ENCODE results near the gene LMTK2.

Gene LMTK2

DNA sequence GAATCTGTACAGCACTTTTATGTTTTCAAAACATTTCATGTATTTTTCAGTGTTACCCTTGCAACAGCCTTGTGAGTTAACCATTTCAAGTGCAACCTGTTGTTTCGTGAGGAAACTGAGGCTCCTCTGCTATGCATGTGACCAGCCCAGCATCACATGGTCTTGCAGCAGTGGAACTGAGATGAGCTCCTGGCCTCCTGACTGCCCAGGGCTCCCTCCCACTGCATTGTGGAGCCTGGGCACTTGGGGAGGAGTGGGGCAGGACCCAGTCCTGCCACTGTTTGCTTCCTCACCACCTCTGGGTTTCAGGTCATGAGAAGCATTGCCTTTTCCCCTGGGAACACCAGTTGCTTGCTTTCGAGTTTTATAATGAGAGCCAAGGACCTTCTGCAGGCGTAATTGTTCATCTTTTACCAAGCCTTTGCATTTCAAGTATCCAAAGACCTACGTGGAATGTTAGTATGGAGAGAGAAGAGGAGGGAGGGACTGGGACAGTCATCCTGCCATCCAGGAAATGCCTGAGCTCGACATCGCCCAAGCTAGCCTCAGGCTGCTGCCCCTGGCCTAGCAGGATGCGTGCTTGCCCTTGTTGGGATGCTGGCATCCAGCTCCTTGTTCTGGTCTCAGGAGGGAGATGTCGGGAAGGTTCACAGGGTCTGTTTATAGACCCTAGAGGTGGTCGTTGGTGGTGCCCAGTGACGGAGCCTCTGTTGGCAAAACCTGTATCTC lies 72.3 kb downstream of the LMTK2 start:
- no peaks in the 10 kb centered on the region for H3K27me3 ChIP-seq (ENCODE audit: insufficient read depth, low read depth, severe bottlenecking)
- TF ChIP-seq, protein P1, sequence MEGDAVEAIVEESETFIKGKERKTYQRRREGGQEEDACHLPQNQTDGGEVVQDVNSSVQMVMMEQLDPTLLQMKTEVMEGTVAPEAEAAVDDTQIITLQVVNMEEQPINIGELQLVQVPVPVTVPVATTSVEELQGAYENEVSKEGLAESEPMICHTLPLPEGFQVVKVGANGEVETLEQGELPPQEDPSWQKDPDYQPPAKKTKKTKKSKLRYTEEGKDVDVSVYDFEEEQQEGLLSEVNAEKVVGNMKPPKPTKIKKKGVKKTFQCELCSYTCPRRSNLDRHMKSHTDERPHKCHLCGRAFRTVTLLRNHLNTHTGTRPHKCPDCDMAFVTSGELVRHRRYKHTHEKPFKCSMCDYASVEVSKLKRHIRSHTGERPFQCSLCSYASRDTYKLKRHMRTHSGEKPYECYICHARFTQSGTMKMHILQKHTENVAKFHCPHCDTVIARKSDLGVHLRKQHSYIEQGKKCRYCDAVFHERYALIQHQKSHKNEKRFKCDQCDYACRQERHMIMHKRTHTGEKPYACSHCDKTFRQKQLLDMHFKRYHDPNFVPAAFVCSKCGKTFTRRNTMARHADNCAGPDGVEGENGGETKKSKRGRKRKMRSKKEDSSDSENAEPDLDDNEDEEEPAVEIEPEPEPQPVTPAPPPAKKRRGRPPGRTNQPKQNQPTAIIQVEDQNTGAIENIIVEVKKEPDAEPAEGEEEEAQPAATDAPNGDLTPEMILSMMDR (IDR thresholded peaks at IDR 0.05; ENCODE audit: low read depth, low read length) = no peak
- no peak overlapping the region for H3K4me3 ChIP-seq (ENCODE audit: low read depth, low read length)
- no peaks in the 10 kb centered on the region for H3K9me3 ChIP-seq (ENCODE audit: severe bottlenecking)
- peaks cover 11% of the 10 kb centered on the region for H3K36me3 ChIP-seq
- no peak for DNase-seq
- H3K27ac ChIP-seq = no peak overlapping the region

DNA sequence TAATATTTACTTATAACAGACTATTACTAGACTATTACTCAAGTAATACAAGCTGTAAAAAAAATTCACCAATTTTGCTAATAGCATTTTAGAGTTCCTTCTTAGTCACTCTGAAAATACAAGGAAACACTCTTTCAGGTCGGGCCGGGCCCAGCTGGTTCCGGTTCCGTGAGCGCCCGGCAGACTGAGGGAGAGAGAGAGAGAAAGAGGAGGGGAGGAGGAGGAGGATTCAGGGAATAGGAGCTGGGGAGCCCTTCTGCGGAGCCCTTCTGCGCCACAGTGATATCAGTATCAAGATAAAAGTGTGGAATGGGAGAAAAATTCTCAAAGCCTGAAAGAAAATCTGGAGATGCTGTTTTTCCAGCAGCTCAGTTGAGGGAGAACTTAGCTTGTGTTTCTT lies 74.1 kb downstream of the LMTK2 start:
- Histone ChIP-seq H3K9me3 (ENCODE audit: severe bottlenecking) (no peaks in the 10 kb centered on the region), H3K27ac (no peak overlapping the region), H3K36me3 (peaks cover 8% of the 10 kb centered on the region), H3K27me3 (ENCODE audit: insufficient read depth, low read depth, severe bottlenecking) (no peaks in the 10 kb centered on the region), H3K4me3 (ENCODE audit: low read depth, low read length) (no peak overlapping the region)
- TF ChIP-seq, protein P1 (IDR thresholded peaks at IDR 0.05; ENCODE audit: low read depth, low read length) = no peak
- DNase-seq = no peak

DNA sequence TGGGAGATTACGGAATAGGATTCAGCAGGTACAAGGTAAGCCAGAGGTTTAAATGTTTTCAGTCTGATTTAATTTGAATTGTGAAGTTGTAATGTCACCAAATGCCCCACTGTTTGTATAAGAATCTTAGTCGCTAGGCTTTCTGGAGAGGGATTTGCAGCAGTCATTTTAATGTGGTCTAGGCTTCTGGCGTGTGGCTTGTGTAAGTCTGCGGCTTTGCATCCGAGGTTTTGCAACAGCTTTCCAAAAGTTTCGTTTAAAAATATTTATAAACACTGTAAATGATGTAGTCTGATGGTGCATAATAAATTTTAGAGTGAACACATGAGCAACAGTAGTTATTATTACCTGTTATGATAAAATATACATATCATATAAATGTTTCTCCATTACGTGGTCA lies 78.4 kb downstream of the LMTK2 start:
- H3K4me3 ChIP-seq (ENCODE audit: low read depth, low read length) = no peak overlapping the region
- H3K36me3 ChIP-seq = peaks cover 5% of the 10 kb centered on the region
- no peak overlapping the region for H3K27ac ChIP-seq
- no peaks in the 10 kb centered on the region for H3K9me3 ChIP-seq (ENCODE audit: severe bottlenecking)
- DNase-seq = no peak
- no peaks in the 10 kb centered on the region for H3K27me3 ChIP-seq (ENCODE audit: insufficient read depth, low read depth, severe bottlenecking)
- TF ChIP-seq, protein P1 (IDR thresholded peaks at IDR 0.05; ENCODE audit: low read depth, low read length) = no peak

DNA sequence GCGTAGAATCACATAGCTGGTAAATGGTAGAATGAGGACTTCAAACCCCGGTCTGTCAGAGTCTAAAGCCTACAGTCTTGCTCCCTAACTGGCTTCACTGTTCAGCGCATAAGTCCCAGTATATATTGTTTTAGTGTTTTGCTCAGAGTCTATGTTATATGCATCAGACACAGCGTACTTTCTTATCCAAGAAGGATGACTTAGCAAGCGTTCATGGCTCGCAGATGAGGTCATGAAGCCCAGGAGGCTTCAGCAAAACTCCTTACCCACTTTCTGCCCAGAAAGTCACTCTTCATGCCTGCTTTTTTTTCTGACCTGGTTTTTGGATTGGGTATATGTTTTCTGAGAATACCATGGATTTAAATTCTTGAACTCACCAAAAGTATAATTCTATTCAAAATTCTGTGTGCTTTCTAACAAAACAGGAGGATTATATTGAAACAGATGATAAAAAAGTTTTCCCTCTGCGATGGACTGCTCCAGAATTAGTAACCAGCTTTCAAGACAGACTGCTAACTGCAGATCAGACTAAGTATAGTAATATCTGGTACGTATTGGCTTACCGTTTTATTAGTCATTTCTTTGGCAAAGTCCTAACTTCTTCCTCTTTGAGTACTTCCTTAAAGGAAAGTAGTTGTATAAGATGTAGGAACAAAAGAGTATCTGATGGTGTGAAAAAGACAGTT lies 79.9 kb downstream of the LMTK2 start:
- H3K4me3 ChIP-seq (ENCODE audit: low read depth, low read length) = no peak overlapping the region
- DNase-seq = no peak
- H3K27me3 ChIP-seq (ENCODE audit: insufficient read depth, low read depth, severe bottlenecking) = no peaks in the 10 kb centered on the region
- H3K9me3 ChIP-seq (ENCODE audit: severe bottlenecking) = no peaks in the 10 kb centered on the region
- no peak overlapping the region for H3K27ac ChIP-seq
- TF ChIP-seq, protein P1 (IDR thresholded peaks at IDR 0.05; ENCODE audit: low read depth, low read length) = no peak
- H3K36me3 ChIP-seq = peaks cover 7% of the 10 kb centered on the region

DNA sequence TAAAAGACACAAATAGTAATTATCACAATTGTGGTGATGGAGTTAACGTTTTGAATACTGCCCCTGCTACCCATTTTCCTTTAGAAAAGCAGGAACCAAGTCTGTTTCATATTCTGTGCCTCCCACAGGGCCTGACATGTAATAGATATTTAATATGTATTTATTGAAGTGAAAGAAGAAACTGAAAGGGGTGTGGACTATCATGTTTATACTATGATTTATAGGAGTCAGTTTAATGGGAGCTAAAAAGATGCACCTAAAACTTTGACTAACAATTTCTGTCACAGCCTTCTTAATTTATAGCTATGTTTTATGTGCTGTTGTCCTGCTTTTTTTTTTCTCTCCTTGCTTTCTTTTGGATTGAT lies 80.5 kb downstream of the LMTK2 start:
- no peaks in the 10 kb centered on the region for H3K9me3 ChIP-seq (ENCODE audit: severe bottlenecking)
- no peak overlapping the region for H3K4me3 ChIP-seq (ENCODE audit: low read depth, low read length)
- DNase-seq = no peak
- no peaks in the 10 kb centered on the region for H3K27me3 ChIP-seq (ENCODE audit: insufficient read depth, low read depth, severe bottlenecking)
- TF ChIP-seq, protein P1 (IDR thresholded peaks at IDR 0.05; ENCODE audit: low read depth, low read length) = no peak
- peaks cover 11% of the 10 kb centered on the region for H3K36me3 ChIP-seq
- no peak overlapping the region for H3K27ac ChIP-seq

Data from WERI-Rb-1 (cell line).